ENCODE measurements around the gene PCSK5. TPM values are rescaled to one million over a fixed set of nuclear protein-coding genes. Genes with fewer than 3 reads are reported as not detected.
A peak's percentile ranks its signal among the peaks of the same experiment; 100 is the strongest.

Gene PCSK5
- total RNA-seq, 2 donors from 2014 or later, result 2.4 to 32.2 TPM

DNA sequence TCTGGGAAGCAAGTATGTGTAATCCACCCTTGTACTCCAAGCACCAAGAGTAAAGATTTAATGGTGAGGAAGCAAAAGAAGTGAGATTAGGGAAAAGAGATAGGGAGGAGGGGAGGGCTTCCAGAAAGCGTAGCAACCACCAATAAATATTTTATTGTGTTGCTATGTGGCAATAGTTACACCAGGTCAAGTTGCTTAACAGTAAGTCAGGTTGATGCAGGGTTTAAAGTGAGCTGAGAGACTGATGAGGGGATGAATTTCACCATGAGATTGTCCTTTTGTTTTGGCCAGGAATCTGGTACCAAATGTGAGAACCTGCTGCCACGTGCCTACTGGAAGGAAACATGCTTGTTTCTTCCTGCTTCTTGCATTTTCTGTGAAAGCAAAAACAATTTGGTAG lies 62.7 kb downstream of the PCSK5 start:
- 18% methylated on average over 2 of the region's 2 CpGs for WGBS

DNA sequence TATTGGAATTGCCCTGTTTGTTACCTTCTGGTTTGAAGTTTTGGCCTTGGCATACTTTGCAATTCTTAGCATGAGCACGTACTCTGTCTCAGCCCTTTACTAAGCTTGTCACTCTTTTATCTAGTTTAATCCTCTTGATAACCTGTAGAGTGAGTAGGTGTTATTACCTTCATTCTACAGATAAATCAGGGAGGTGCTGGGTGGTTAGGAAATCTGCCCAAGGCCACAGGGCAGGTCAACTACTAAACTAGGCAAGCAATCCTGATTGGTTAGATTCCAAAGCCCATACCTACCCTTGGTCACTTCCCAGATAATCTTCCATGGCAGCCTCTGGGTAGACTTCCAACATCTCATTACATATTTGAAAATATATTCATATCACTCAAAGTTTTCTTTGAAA lies 65.7 kb downstream of the PCSK5 start:
- Histone ChIP-seq H3K9me3 (no peaks in the 10 kb centered on the region), H3K36me3 (no peaks in the 10 kb centered on the region), H3K4me3 (no peak overlapping the region), H3K27me3 (replicated peaks; ENCODE audit: insufficient read depth) (no peaks in the 10 kb centered on the region), H3K27ac (no peak overlapping the region), H3K4me1 (replicated peaks) (no peaks in the 10 kb centered on the region)
- no peak for DNase-seq (ENCODE audit: low spot score)
- 96% methylated on average over 1 of the region's 1 CpG for WGBS
- intact Hi-C loops (cut with DNase I), result loop anchor here (10.0 kb wide), 1 partner anchor 69 kb away; no protein-coding TSS in a partner anchor
- TF ChIP-seq POLR2A (IDR thresholded peaks at IDR 0.05) (no peak), POLR2AphosphoS5 (IDR thresholded peaks at IDR 0.05) (no peak)
- TF ChIP-seq, protein P1, sequence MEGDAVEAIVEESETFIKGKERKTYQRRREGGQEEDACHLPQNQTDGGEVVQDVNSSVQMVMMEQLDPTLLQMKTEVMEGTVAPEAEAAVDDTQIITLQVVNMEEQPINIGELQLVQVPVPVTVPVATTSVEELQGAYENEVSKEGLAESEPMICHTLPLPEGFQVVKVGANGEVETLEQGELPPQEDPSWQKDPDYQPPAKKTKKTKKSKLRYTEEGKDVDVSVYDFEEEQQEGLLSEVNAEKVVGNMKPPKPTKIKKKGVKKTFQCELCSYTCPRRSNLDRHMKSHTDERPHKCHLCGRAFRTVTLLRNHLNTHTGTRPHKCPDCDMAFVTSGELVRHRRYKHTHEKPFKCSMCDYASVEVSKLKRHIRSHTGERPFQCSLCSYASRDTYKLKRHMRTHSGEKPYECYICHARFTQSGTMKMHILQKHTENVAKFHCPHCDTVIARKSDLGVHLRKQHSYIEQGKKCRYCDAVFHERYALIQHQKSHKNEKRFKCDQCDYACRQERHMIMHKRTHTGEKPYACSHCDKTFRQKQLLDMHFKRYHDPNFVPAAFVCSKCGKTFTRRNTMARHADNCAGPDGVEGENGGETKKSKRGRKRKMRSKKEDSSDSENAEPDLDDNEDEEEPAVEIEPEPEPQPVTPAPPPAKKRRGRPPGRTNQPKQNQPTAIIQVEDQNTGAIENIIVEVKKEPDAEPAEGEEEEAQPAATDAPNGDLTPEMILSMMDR (IDR thresholded peaks at IDR 0.05), result no peak

More for the DNA sequence above, 62.7 kb downstream of the PCSK5 start:
- Histone ChIP-seq H3K4me1 (replicated peaks) (no peaks in the 10 kb centered on the region), H3K9me3 (no peaks in the 10 kb centered on the region), H3K27me3 (replicated peaks; ENCODE audit: insufficient read depth) (no peaks in the 10 kb centered on the region), H3K27ac (no peak overlapping the region), H3K36me3 (no peaks in the 10 kb centered on the region), H3K4me3 (no peak overlapping the region)
- TF ChIP-seq, protein P1 (IDR thresholded peaks at IDR 0.05), result no peak
- peak; percentile 51 for TF ChIP-seq POLR2AphosphoS5 (IDR thresholded peaks at IDR 0.05)
- intact Hi-C loops (cut with DNase I), result loop anchor here (10.0 kb wide), 1 partner anchor 72 kb away; no protein-coding TSS in a partner anchor
- no peak for DNase-seq (ENCODE audit: low spot score)

DNA sequence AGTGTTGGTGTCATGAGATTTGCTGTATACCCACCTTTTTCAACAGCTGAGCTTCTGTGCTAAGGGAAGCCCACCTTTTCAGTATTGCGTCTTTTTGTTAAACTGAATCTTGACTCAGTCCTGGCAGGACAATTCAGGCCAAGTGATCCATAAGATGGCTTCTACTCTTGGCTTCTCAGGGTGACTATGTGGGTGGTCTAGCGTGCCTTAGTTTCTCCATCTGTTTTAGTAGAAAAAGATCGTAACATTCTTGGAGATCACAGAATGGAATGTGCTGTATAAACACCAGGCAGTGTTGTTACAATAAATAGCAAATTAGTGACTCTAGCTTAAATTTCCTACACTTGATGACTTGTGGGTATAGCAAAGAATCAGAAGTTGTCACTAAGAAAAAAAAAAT lies 66.6 kb downstream of the PCSK5 start:
- DNase-seq (ENCODE audit: low spot score), result no peak
- Histone ChIP-seq H3K4me1 (replicated peaks) (no peaks in the 10 kb centered on the region), H3K27ac (no peak overlapping the region), H3K4me3 (no peak overlapping the region), H3K9me3 (no peaks in the 10 kb centered on the region), H3K27me3 (replicated peaks; ENCODE audit: insufficient read depth) (no peaks in the 10 kb centered on the region), H3K36me3 (no peaks in the 10 kb centered on the region)
- WGBS, result 84% methylated on average over 3 of the region's 3 CpGs
- TF ChIP-seq POLR2AphosphoS5 (IDR thresholded peaks at IDR 0.05) (no peak), POLR2A (IDR thresholded peaks at IDR 0.05) (no peak)
- TF ChIP-seq, protein P1 (IDR thresholded peaks at IDR 0.05), result no peak
- intact Hi-C loops (cut with DNase I), result loop anchor here (10.0 kb wide), 1 partner anchor 68 kb away; no protein-coding TSS in a partner anchor

DNA sequence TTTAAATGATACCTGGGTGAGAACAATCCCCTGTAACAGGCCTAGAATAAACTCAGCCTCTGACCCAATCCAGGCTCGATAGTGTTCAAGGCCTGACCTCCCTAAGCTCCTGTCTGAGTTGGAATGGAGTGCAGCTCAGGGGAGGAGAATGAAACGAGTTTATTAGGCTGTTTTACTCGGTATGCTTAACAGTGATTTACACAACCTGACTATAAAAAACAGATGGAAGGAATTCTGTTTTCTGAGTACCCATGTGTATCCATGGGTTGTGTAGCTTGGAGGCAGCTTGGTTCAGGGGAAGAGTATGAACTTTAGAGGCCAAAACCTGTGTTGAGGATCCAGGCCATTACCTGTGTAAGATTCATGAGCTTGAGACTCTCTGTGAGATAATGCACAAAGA lies 67.8 kb downstream of the PCSK5 start:
- no peaks in the 10 kb centered on the region for H3K36me3 ChIP-seq
- H3K4me1 ChIP-seq (replicated peaks), result no peaks in the 10 kb centered on the region
- H3K4me3 ChIP-seq, result no peak overlapping the region
- H3K27me3 ChIP-seq (replicated peaks; ENCODE audit: insufficient read depth), result no peaks in the 10 kb centered on the region
- 18% methylated on average over 3 of the region's 3 CpGs for WGBS
- H3K27ac ChIP-seq, result no peak overlapping the region
- no peaks in the 10 kb centered on the region for H3K9me3 ChIP-seq
- TF ChIP-seq, protein P1 (IDR thresholded peaks at IDR 0.05), result no peak
- no peak for TF ChIP-seq POLR2AphosphoS5 (IDR thresholded peaks at IDR 0.05)
- TF ChIP-seq POLR2A (IDR thresholded peaks at IDR 0.05), result no peak
- no peak for DNase-seq (ENCODE audit: low spot score)
- intact Hi-C loops (cut with DNase I), result loop anchor here (10.0 kb wide), 1 partner anchor 67 kb away; no protein-coding TSS in a partner anchor

DNA sequence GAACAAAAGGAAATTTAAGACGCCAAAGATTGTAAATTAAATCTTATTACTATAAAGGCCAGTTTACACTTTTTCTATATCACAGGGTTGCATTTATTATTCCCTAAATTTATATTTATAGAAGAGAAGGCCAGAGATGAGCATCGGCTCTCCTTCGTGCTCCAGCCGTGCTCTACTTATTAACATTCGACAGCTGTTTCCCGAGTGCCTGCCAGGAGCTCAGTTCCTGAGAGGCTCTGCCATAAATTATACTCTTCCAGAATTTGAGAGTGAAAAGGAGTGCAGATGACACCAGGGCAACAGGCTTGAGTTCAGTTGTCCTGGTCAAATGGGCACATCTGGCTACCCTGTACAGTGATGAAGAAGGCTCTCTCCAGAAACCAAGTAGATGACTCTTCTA lies 70.1 kb downstream of the PCSK5 start:
- no peak overlapping the region for H3K27ac ChIP-seq
- DNase-seq (ENCODE audit: low spot score), result no peak
- H3K4me1 ChIP-seq (replicated peaks), result no peaks in the 10 kb centered on the region
- no peaks in the 10 kb centered on the region for H3K36me3 ChIP-seq
- no peak overlapping the region for H3K4me3 ChIP-seq
- TF ChIP-seq POLR2A (IDR thresholded peaks at IDR 0.05) (no peak), POLR2AphosphoS5 (IDR thresholded peaks at IDR 0.05) (no peak)
- TF ChIP-seq, protein P1 (IDR thresholded peaks at IDR 0.05), result no peak
- H3K9me3 ChIP-seq, result no peaks in the 10 kb centered on the region
- no peaks in the 10 kb centered on the region for H3K27me3 ChIP-seq (replicated peaks; ENCODE audit: insufficient read depth)
- WGBS, result 58% methylated on average over 6 of the region's 6 CpGs
- intact Hi-C loops (cut with DNase I), result no loop called here

Measured in prostate gland (tissue), 2 donors.